ENCODE data around the gene RAB6D.
"Not testable (repeated sequence)": the region's sequence is repeated elsewhere in the genome, so short reads cannot be mapped to it uniquely, and the experiment has no call there.

RAB6D gene

DNA sequence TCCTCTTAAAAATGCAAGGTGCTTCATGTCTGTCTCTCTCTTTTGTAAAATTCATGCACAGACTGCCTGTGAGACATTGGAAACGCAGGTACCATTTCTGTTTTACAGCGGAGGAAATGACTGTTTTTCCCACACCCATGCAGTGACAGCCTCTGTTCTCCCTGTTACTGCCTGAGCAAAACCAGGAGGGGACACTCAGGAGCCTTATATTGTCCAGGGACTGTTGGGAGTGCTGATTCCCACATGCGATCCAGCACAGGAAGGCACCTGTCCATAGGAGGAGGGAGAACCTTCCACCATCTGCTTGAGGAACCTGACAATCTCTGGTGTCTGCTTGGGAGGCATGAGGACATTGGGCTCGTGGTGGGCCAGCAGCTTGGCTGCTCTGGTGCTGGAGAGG is 36.9 kb upstream of the RAB6D start:
- H3K4me3 ChIP-seq, result no peak overlapping the region
- DNase-seq (ENCODE audit: low spot score), result no peak
- TF ChIP-seq, protein P1, sequence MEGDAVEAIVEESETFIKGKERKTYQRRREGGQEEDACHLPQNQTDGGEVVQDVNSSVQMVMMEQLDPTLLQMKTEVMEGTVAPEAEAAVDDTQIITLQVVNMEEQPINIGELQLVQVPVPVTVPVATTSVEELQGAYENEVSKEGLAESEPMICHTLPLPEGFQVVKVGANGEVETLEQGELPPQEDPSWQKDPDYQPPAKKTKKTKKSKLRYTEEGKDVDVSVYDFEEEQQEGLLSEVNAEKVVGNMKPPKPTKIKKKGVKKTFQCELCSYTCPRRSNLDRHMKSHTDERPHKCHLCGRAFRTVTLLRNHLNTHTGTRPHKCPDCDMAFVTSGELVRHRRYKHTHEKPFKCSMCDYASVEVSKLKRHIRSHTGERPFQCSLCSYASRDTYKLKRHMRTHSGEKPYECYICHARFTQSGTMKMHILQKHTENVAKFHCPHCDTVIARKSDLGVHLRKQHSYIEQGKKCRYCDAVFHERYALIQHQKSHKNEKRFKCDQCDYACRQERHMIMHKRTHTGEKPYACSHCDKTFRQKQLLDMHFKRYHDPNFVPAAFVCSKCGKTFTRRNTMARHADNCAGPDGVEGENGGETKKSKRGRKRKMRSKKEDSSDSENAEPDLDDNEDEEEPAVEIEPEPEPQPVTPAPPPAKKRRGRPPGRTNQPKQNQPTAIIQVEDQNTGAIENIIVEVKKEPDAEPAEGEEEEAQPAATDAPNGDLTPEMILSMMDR (IDR thresholded peaks at IDR 0.05), result no peak
- H3K27ac ChIP-seq, result no peak overlapping the region

DNA sequence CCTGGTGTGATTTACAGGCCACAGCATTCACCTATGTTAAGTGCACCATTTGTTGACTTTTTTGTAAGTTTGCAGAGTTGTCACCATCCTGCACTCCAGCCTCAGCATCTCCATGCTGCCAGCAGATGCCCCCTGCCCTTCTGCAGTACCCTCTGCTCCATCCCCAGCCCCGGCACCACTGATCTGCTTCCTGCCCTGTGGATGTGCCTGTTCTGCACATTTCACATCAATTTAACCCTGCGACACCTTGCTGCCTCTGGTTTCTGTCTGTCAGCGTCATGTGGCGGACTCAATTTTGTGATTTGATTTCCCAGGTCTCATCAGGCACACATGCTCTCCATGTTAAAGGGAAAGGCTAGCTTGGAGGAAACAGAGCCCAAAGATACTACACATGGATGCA is 36.5 kb upstream of the RAB6D start:
- DNase-seq (ENCODE audit: low spot score); H3K27ac ChIP-seq: not testable (repeated sequence)

DNA sequence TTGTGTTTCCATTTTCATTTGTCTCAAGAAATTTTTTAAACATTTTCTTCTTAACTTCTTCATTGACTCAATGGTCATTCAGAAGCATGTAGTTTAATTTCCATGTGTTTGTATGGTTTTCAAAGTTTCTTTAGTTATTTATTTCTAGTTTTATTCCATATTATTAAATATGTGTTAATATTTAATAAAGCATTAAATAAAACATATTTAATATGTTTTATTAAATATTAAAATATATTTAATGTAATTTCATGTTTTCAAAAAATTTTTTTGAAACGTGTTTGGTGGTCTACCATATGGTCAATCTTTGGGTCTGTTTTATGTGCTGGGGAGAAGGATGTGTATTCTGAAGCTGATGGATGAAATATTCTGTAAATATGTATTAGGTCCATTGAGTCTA is 32.2 kb upstream of the RAB6D start:
- DNase-seq (ENCODE audit: low spot score); H3K4me3 ChIP-seq; H3K27ac ChIP-seq: not testable (repeated sequence)

More for the DNA sequence above, 36.5 kb upstream of the RAB6D start:
- not testable (repeated sequence) for H3K4me3 ChIP-seq

DNA sequence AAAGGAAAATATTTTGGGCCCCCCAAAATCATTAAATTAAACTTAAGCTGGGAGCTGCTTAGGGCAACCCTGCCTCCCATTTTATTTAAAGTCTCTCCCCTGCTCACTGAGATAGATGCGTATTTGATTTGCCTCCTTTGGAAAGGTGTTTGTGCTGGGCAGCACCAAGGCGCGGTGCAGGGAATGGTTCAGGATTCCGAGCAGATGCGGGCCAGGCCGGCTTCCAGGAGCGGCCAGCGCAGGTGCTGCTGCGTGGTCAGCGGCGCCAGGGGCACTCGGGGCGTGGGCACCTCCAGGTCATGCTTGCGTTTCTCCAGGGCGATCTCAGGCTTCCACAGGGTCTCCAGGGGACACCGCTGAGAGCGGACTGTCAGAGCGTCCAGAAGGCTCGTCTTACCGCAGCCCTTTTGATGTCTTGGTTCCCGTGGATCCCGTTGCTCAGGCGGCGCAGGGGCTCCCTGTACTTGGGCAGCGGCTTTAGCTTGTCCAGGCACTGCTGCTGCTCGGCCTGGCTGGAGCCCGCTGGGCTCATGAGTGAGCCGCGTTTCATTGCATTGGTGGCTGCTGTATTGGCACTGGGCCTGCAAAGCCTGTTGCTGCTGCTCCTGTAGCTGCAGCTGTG is 31.2 kb upstream of the RAB6D start:
- DNase-seq (ENCODE audit: low spot score); H3K27ac ChIP-seq: not testable (repeated sequence)
- peak overlapping the region; percentile 15 for H3K4me3 ChIP-seq

DNA sequence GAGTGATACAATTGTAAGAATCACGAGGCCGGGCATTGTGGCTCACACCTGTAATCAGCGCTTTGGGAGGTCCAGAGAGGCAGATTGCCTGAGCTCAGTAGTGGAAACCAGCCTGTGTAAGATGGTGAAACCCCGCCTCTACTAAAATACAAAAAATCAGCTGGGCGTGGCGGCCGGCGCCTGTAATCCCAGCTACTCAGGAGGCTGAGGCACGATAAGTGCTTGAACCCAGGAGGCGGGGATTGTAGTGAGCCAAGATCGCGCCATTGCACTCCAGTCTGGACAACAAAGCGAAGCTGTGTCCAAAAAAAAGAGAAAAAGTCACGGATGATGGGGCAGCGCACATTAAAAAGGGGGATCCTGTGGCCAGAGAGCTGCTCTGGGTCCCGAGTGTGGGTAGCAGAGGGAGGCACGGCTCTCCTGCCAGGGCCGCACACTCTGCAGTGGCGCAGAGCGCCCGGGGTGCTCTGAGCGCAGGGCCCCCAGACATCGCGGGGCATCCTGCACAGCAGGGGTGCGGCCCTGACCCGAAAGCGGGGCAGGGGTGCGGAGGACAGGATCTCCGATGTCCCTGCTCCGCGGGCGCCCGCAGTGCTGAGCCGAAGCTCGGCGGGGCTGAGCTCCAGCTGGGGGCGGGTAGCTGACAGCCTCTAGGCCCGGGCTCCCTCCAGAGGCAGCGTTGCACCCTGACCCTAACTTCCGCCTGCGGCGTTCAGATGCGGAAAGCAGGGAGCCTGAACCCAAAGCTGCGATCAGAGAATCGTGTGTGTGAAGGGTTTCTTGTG is 30.4 kb upstream of the RAB6D start:
- DNase-seq (ENCODE audit: low spot score), result no peak
- TF ChIP-seq, protein P1 (IDR thresholded peaks at IDR 0.05), result no peak
- Histone ChIP-seq H3K27ac (no peak overlapping the region), H3K4me3 (peak overlapping the region; percentile 40)

DNA sequence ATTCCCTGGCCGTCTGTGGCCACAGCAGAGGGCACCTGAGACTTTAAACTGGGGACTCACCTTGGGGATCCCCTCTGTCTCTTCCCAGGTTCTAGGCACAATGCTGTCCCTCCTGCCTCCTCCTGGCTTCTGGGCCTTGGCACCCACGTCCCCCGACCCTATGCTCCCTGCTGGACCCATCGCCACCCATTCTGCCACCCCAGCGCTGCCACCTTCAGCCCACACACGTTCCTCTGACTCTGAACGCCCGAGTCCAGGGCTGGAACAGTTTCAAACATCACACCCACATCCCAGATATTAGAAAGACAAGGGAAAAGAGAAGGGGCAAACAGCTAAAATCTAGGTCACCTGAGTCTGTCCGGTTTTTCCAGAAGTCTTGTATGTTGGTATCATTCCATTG is 28.0 kb upstream of the RAB6D start:
- not testable (repeated sequence) for H3K4me3 ChIP-seq; H3K27ac ChIP-seq; DNase-seq (ENCODE audit: low spot score)

DNA sequence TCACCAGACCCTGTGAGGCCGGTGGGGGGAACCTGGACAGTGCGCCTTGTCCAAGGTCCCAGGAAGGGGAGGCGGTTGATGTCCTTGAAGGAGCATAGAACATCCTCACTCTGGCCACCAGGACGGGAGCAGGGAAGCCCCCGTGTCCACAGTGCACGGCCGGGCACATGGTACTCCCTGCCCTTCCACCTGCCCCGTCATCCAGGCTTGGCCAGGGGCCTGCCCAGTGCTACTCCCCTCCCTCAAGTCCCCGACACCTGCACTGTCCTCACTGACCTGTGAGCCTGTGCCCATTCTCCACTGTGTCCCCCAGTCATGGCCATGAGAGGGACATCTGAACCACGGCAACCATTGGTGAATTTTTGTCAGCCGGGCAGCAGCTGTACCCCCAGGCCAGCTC is 27.5 kb upstream of the RAB6D start:
- not testable (repeated sequence) for DNase-seq (ENCODE audit: low spot score)

DNA sequence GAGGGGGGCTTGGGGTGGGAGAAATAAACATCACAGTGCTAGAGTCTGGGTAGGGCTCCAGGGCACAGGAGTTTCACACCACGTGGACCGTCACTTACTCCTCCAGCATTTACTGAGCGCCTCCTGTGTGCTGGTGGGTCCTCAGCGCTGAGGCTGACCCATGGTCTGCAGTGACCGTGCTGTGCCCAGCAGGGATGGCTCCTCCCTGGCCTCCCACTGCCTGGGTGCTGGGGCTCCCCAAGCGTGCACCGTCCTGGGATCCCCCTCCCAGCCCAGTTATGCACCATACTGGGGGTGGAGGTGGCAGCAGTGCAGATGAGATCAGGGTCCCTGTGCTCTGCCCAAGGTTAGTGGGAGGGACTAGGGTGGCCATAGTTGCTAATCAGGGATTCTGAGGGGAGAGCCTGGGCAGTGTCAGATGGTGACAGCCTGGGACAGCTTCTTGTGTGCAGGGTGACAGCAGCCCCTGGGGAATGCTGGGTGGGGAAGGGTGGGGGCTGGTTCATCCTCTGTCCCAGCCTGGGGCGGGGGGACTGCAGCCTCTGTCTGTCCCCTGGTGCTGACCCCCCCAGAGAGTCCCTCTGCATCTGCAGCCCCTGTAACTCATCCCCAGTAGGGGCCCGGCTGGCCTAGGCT is 26.6 kb upstream of the RAB6D start:
- DNase-seq (ENCODE audit: low spot score); H3K4me3 ChIP-seq; H3K27ac ChIP-seq: not testable (repeated sequence)

More for the DNA sequence above, 27.5 kb upstream of the RAB6D start:
- not testable (repeated sequence) for H3K4me3 ChIP-seq, H3K27ac ChIP-seq

DNA sequence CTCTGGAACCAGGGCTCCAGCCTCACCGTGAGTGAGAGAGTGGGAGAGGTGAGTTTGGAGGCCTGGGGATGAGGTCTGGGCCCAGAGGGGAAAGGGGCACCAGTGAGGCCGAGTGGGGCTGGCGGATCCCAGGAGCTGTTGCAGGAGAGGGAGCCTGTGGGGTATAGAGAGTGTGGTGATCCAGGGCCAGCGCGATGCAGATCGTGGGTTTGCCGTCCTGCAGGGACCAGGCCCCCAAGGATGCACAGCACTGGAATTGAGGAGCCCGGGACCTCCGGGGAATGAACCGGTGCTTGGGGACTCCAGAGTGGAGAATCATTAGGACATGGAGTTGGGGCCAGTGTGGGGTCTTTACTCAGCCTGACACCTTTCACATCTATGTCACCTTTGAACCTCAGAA is 25.7 kb upstream of the RAB6D start:
- no peak for DNase-seq (ENCODE audit: low spot score)
- TF ChIP-seq, protein P1 (IDR thresholded peaks at IDR 0.05), result no peak
- no peak overlapping the region for H3K27ac ChIP-seq
- no peak overlapping the region for H3K4me3 ChIP-seq

DNA sequence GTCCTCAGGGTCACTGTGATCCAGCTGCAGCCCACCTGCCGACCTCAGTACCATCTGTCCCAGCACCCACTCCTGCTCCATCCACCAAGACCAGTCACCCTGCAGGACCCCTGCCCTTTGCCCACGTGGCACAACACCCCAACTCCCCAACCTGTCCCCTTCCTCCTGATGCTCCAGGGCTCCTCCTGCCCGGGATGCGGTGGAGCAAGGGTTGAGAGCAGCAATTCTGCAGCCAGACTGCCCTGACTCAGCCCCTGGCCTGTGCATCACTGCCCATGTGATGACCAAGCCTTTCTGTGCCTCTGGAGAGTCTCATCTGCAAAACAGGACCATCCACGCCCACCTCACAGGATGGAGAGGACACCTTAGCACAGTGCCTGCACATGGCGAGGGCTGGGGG is 24.9 kb upstream of the RAB6D start:
- H3K27ac ChIP-seq; H3K4me3 ChIP-seq; DNase-seq (ENCODE audit: low spot score): not testable (repeated sequence)

DNA sequence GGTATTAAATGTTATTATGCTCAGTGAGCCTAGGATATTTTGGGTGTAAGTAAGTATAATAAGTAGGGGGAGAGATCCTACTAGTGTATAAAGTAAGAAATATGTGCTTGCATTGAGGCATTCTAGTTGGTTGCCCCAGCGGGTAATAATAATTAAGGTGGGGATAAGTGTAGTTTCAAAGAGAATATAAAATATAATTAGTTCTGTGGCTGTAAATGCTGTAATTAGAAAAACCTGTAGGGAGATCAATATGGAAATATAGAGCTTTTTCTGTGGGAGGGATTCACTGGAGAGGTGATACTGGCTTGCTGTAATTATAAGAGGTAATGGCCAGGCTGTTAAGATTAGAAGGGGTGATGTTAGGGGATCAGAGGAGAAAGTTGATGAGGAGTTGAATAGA is 9.1 kb upstream of the RAB6D start:
- H3K4me3 ChIP-seq; H3K27ac ChIP-seq; DNase-seq (ENCODE audit: low spot score): not testable (repeated sequence)
